OCI-LY3 (cell line): ENCODE measurements around the gene SESTD1.

Experiments used
- H2AFZ ChIP-seq: fragments of 200-600, 300-600 bp; shearing (Covaris generic); 2 replicates; pipeline ENCODE4 v1.6.0; 2014; ENCODE audit warnings: antibody characterized with exemption, low read depth, low read length
- H3K27ac ChIP-seq: fragments of 200-600, 300-600 bp; sonication (generic); 2 replicates; pipeline ENCODE4 v1.5.1; 2014; ENCODE audit warnings: mild to moderate bottlenecking, low read length, moderate library complexity, mixed read lengths
- H3K27me3 ChIP-seq: fragments of 200-600, 300-600 bp; sonication (generic); 2 replicates; pipeline ENCODE4 v1.6.1; 2014; ENCODE audit warnings: low read depth, low read length, mixed read lengths
- H3K36me3 ChIP-seq: fragments of 200-600, 300-600 bp; sonication (generic); replicated peaks from 2 replicates; pipeline ENCODE3; 2014; ENCODE audit warnings: low read depth, low read length, mixed read lengths
- H3K4me1 ChIP-seq: fragments of 300-600, 200-600 bp; sonication (generic); 2 replicates; pipeline ENCODE4 v1.6.1; 2014; ENCODE audit warnings: low read length, mixed read lengths
- H3K4me2 ChIP-seq: fragments of 200-600, 300-600 bp; sonication (generic); 2 replicates; pipeline ENCODE4 v1.6.1; 2014; ENCODE audit warnings: low read length, mixed read lengths
- H3K4me3 ChIP-seq: fragments of 300-600, 200-600 bp; sonication (generic); 2 replicates; pipeline ENCODE4 v1.5.1; 2014; ENCODE audit warnings: antibody characterized with exemption, mild to moderate bottlenecking, low read length, moderate library complexity
- H3K79me2 ChIP-seq: fragments of 300-600, 200-600 bp; shearing (Covaris generic); 2 replicates; pipeline ENCODE4 v1.6.1; 2014; ENCODE audit warnings: mild to moderate bottlenecking, low read length, mixed read lengths
- H3K9ac ChIP-seq: fragments of 300-600, 200-600 bp; shearing (Covaris generic); 2 replicates; pipeline ENCODE4 v1.6.0; 2014; ENCODE audit warnings: mild to moderate bottlenecking, low read length, moderate library complexity
- H3K9me3 ChIP-seq: fragments of 200-600, 300-600 bp; shearing (Covaris generic); 2 replicates; pipeline ENCODE4 v1.6.1; 2014; ENCODE audit warnings: low read length, mixed read lengths; ENCODE audit not compliant: insufficient read depth
- H4K20me1 ChIP-seq: fragments of 200-600, 300-600 bp; sonication (generic); 2 replicates; pipeline ENCODE4 v1.6.1; 2016; ENCODE audit warnings: low read length, mixed read lengths; ENCODE audit not compliant: insufficient read depth
- CTCF ChIP-seq: fragments of 200-600, 300-600 bp; sonication (generic); IDR thresholded peaks from 2 replicates; pipeline ENCODE4 v1.5.1; 2014; ENCODE audit warnings: antibody characterized with exemption, low read length, low read depth
- EZH2phosphoT487 ChIP-seq: fragments of 200-600 bp; shearing (Covaris generic); IDR thresholded peaks from 2 replicates; pipeline ENCODE4 v1.6.1; 2018; ENCODE audit warnings: antibody characterized with exemption, mixed run types, low read depth

The SESTD1 gene

GRCh38 chr2:179234658-179235240 is 29.9 kb downstream of the SESTD1 start:
- Histone ChIP-seq H2AFZ (no peak overlapping the region), H3K36me3 (no peaks in the 10 kb centered on the region), H3K79me2 (no peaks in the 10 kb centered on the region), H3K27ac (no peak overlapping the region), H3K9me3 (no peaks in the 10 kb centered on the region), H3K4me2 (no peak overlapping the region), H4K20me1 (no peaks in the 10 kb centered on the region), H3K27me3 (no peaks in the 10 kb centered on the region), H3K4me1 (peaks cover 7% of the 10 kb centered on the region), H3K9ac (no peak overlapping the region), H3K4me3 (no peak overlapping the region)
- no peak for TF ChIP-seq CTCF
- no peak for TF ChIP-seq EZH2phosphoT487

GRCh38 chr2:179233626-179234430 is 30.8 kb downstream of the SESTD1 start:
- Histone ChIP-seq H3K4me2 (no peak overlapping the region), H3K27ac (no peak overlapping the region), H3K36me3 (no peaks in the 10 kb centered on the region), H3K9me3 (no peaks in the 10 kb centered on the region), H3K4me1 (peaks cover under 1% of the 10 kb centered on the region; the same call in 1 of the 2 replicates), H4K20me1 (no peaks in the 10 kb centered on the region), H2AFZ (no peak overlapping the region), H3K27me3 (no peaks in the 10 kb centered on the region), H3K9ac (no peak overlapping the region), H3K4me3 (no peak overlapping the region), H3K79me2 (no peaks in the 10 kb centered on the region)
- TF ChIP-seq EZH2phosphoT487 (no peak), CTCF (no peak)

GRCh38 chr2:179233083-179233490 is 31.5 kb downstream of the SESTD1 start:
- no peaks in the 10 kb centered on the region for H3K36me3 ChIP-seq
- no peak overlapping the region for H2AFZ ChIP-seq
- H3K79me2 ChIP-seq, result no peaks in the 10 kb centered on the region
- H3K27ac ChIP-seq, result no peak overlapping the region
- H3K27me3 ChIP-seq, result no peaks in the 10 kb centered on the region
- H3K4me2 ChIP-seq, result no peak overlapping the region
- H4K20me1 ChIP-seq, result no peaks in the 10 kb centered on the region
- no peaks in the 10 kb centered on the region for H3K4me1 ChIP-seq
- no peaks in the 10 kb centered on the region for H3K9me3 ChIP-seq
- H3K9ac ChIP-seq, result no peak overlapping the region
- TF ChIP-seq EZH2phosphoT487, result no peak
- TF ChIP-seq CTCF, result no peak
- H3K4me3 ChIP-seq, result no peak overlapping the region

GRCh38 chr2:179226961-179227259 is 37.7 kb downstream of the SESTD1 start:
- no peaks in the 10 kb centered on the region for H3K36me3 ChIP-seq
- no peaks in the 10 kb centered on the region for H3K9me3 ChIP-seq
- no peaks in the 10 kb centered on the region for H3K4me1 ChIP-seq
- no peak overlapping the region for H2AFZ ChIP-seq
- no peaks in the 10 kb centered on the region for H3K79me2 ChIP-seq
- H3K27me3 ChIP-seq, result no peaks in the 10 kb centered on the region
- no peaks in the 10 kb centered on the region for H4K20me1 ChIP-seq
- no peak overlapping the region for H3K4me2 ChIP-seq
- no peak overlapping the region for H3K27ac ChIP-seq
- H3K4me3 ChIP-seq, result no peak overlapping the region
- no peak overlapping the region for H3K9ac ChIP-seq
- TF ChIP-seq CTCF (no peak), EZH2phosphoT487 (no peak)
